ENCODE measurements around the gene MACROD1.

The MACROD1 gene

GRCh38 chr11:64156235-64157011 is 9.5 kb downstream of the MACROD1 start:
- no peak for FAIRE-seq
- DNase-seq (ENCODE audit: extremely low spot score, insufficient read length, low read depth) = no peak

GRCh38 chr11:64153812-64154211 is 12.1 kb downstream of the MACROD1 start:
- FAIRE-seq (no peak), DNase-seq (ENCODE audit: extremely low spot score, insufficient read length, low read depth) (no peak)

GRCh38 chr11:64152841-64153691 is 12.8 kb downstream of the MACROD1 start:
- DNase-seq (ENCODE audit: extremely low spot score, insufficient read length, low read depth) (peak; percentile 85), FAIRE-seq (peak; percentile 86)

DNA sequence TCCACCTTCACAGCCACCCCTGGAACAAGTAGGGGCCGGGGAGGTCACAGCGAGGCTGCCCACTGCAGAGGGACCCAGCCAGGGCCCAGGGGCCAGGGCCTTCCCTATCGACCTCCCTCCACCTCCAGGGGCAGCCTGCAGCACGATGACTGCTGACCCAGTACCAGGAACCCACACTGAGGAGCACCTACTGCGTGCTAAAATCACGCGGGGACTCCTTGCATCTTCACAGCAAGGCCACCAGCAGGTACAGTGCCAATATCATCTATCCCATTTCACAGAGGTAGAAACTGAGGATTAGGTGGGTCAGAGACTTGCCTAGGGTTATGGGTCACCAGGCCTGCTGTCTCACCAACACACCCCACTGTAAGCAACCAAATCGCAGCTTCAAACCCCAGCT is 14.6 kb downstream of the MACROD1 start:
- FAIRE-seq = no peak
- no peak for DNase-seq (ENCODE audit: extremely low spot score, insufficient read length, low read depth)

DNA sequence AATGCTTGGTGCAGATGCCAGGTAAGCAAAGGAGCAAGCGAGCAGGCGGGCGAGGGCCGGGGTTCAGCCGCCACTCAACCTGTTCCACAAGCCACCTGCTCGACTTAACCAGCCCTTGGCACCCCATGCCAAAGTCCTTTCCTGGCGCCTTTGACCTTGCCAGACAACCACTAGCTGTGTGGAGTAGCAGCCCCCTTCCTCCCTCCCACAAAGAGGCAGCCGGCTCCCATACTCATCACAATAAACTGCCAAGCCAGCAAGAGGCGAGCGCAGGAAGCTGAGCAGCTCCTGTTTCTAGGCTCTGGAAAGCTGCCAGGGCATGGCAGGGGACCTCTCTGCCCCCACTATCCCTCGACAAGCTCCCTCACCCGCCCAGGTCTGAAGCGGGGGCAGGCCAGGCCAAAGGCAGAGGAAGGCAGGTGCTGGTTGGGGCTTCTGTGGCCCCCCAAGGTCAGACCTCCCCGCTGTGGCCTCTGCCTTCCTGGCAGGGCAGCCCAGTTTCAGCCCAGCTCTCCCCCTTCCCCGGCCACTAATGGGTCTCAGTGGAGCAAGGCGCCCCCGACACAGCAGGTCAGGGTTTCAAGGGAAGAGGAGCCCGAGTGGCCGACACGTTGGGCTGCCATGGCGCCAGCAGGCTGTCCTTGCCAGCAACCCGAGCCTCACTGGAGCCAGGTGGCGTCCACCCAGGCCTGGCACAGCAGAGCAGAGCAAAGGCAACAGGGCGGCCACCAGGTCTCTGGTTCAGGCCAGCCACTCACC is 15.3 kb downstream of the MACROD1 start:
- DNase-seq (ENCODE audit: extremely low spot score, insufficient read length, low read depth) = no peak

DNA sequence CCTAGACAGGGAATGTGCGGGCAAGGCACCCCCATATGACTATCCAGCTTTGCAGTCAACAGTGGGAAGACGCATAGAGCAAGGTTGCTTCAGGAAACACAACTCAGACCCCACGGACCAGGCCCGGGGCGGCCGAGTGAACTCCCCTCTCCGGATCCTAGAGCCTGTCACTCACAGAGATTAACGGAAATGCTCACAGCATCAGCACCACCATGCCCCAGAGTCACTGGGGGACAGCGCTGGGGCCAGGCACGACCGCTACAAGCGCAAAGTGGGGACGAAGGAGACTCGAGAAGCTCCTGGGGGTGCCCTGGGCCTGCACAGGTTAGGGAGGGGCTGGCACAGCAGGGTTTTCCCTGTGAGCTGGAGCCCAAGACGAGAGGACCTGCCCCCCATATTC is 15.9 kb downstream of the MACROD1 start:
- FAIRE-seq (no peak), DNase-seq (ENCODE audit: extremely low spot score, insufficient read length, low read depth) (no peak)

More for the DNA sequence above, 15.3 kb downstream of the MACROD1 start:
- FAIRE-seq = no peak

DNA sequence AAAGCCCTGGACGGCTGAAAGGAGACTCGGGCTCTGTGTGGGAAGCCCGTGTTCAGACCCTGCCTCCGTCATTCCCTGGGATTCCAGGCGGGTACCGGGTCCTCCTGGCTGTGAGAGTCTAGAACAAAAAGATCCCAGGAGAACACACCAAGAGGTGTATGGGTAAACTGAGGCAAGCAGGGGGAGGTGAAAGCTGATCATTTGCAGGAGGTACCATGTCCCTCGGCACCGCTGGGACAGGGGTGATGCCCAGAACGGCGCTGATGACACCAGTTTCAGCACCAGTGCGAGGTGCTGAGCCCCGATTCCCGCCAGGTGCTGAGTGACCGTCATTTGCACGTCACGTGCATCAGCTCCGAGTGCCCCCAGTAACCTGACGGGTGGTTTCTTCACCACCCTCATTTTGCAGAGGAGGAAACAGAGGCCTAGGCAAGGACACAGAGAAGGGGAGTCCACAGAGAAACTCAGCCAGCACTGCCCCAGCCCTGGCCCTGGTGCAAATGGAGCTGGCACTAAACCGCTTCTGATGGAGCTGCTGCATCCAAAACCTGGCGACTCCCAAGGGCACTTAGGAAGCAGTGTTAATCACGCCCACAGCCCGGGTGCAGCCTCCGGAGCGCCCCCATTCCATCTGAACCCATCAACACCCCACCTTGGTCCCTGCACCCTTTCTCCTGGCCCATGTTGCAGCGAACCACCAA is 16.8 kb downstream of the MACROD1 start:
- FAIRE-seq = no peak
- no peak for DNase-seq (ENCODE audit: extremely low spot score, insufficient read length, low read depth)

- DNase-seq (ENCODE audit: extremely low spot score, insufficient read length, low read depth) (peak; percentile 53), FAIRE-seq (peak; percentile 84)
Observed at GRCh38 chr11:64148226-64148916, 17.5 kb downstream of the MACROD1 start.

DNA sequence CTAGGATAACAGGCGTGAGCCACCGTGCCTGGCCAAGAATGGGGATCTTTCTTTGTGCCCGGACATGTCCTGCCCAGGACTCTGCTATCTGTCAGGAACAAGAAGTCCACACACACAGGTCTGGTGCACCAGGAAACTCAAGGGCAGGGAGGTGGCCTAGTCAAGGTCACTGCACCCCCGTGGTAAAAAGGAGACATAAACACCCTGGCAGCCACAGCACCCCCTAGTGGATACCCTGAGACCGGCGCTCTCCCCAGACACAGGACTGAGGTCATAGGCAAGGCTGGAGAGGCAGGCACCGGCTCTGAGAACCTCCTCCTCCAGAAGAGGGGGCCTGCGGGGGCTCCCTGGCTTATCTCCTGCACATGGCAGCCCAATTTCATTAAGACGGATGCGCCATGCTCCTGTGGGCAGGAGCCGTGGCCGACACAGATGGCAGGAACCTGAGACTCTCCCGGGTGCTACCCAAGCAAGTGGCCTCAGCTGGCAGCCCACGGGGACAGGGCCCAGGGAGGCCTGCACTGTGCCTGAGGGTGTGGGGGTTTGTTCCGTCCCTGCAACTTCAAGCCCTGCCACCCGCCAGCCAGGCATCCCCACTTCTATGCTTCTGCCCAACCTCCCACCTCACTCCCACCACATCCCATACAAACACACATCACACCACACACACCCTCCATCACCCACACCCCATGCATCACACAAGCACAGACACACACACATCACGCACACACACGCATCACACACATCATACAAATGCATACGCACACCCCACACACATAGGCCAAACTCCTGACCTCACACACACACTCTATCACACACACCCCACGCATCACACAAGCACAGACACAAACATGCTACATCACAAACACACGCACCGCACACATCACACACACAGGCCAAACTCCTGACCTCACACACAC is 19.6 kb downstream of the MACROD1 start:
- DNase-seq (ENCODE audit: extremely low spot score, insufficient read length, low read depth) (peak; percentile 25), FAIRE-seq (peak; percentile 58)

- no peak for DNase-seq (ENCODE audit: extremely low spot score, insufficient read length, low read depth)
- no peak for FAIRE-seq
Observed at GRCh38 chr11:64144587-64145472, 21.1 kb downstream of the MACROD1 start.

GRCh38 chr11:64141081-64141783 is 24.7 kb downstream of the MACROD1 start:
- DNase-seq (ENCODE audit: extremely low spot score, insufficient read length, low read depth) (no peak), FAIRE-seq (no peak)

- DNase-seq (ENCODE audit: extremely low spot score, insufficient read length, low read depth) = no peak
- FAIRE-seq = no peak
Observed at GRCh38 chr11:64140082-64140481, 25.8 kb downstream of the MACROD1 start.

GRCh38 chr11:64139049-64139448 is 26.9 kb downstream of the MACROD1 start:
- FAIRE-seq = no peak

DNA sequence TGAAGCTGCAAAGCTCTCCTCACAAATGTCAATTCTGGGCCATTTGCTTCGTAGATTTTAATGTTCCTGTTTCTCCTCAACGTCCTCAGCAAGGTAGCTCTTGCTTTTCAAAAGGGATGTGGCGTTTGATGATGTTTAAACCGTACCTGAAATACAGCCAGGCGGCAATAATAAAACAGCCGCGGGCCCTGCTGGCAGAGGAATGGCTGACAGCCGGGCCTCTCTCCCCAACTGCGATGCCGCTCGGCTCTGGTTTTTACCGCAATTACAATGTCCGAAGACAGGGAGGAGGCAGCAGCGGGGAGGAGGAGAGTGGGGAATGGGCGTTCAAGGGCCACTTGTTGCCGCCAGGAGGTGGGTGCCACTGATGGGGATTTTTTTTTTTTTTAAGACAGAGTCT is 27.5 kb downstream of the MACROD1 start:
- no peak for FAIRE-seq
- DNase-seq (ENCODE audit: extremely low spot score, insufficient read length, low read depth) = no peak

More at GRCh38 chr11:64139049-64139448, 26.9 kb downstream of the MACROD1 start:
- DNase-seq (ENCODE audit: extremely low spot score, insufficient read length, low read depth) = no peak

DNA sequence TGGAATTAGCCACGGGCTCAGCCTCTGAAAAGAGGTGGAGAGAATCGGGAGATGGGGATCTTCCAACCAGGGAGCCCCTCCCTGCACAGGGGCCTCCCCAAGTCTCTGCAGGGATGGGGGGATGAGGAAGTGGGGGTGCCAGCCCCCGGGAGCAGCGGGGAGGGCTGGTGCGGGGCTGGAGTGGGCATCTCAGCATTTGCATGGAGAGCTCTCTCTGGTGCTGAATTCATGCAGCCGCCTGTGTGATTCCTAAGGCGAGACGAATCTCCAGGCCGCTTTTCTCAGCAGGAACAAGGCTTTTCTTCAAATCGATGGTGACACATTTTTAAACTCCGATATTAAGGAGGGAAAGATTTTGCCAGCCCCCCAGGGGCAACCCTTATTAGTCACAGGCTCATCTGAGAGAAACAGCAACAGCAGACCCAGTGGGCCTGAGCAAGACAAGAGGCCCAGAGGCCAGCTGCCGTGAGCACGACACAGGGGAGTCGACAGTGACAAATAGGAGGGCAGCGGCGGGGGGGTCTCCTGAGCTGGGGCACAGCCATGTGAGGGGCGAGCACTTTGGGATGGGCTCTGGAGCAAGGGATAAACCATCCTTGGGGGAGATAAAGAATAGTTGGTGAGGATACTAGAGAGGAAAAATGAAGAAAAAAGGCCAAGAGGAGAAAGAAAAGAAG is 29.0 kb downstream of the MACROD1 start:
- FAIRE-seq (no peak), DNase-seq (ENCODE audit: extremely low spot score, insufficient read length, low read depth) (no peak)

- FAIRE-seq (no peak), DNase-seq (ENCODE audit: extremely low spot score, insufficient read length, low read depth) (no peak)
Observed at GRCh38 chr11:64135711-64136110, 30.2 kb downstream of the MACROD1 start.

Measured in GM18507 (cell line).